K562 (cell line): ENCODE data around the gene CTNNBL1. TPM values are rescaled to one million over a fixed set of nuclear protein-coding genes. Genes with fewer than 3 reads are reported as not detected.

Experiments
- ATAC-seq: fragments of 200-7000 bp; cut with Tn5 transposase; 3 replicates; pipeline ENCODE4 v1.9.1; 2020; ENCODE audit warnings: moderate library complexity
- BruUV-seq: library from RNA; stranded (reverse); fragments of 400-500 nt; replicated peaks from 2 replicates; lab custom pipeline; 2021; lab: Mats Ljungman, UMichigan
- CTCF ChIA-PET: fragments of 300-600 bp; formaldehyde crosslinking; extraction: SDS; loops from one replicate; lab custom pipeline; 2021; ENCODE audit warnings: low intra/inter-chr PET ratio; lab: Yijun Ruan, JAX
- POLR2A ChIA-PET: fragments of 300-600, 350-650 bp; sonication (Branson Sonifier 250); formaldehyde crosslinking; extraction: SDS; loops from one replicate; lab custom pipeline; 2021; ENCODE audit warnings: antibody characterized with exemption, inconsistent platforms; lab: Yijun Ruan, JAX
- DNase-seq, 4 experiments: peaks; one replicate each; pipeline versions ENCODE4 v3.0.0 to v3.0.0-alpha.2; 2011 to 2018; ENCODE audit warnings: low spot score in 3 of 4, mixed read lengths in 3 of 4; ENCODE audit errors: extremely low read depth in 1 of 4
- FAIRE-seq: peaks from 2 replicates; lab custom pipeline; 2011; peaks lifted over from hg19 to GRCh38; lab: Jason Lieb, UNC
- H2AFZ ChIP-seq: 2 replicates; pipeline ENCODE4 v1.6.0; 2011; ENCODE audit warnings: low read depth, low read length, control low read depth, inconsistent platforms
- H3K27ac ChIP-seq: fragments of 200-600 bp; 3 replicates; pipeline ENCODE4 v1.8.0; 2011; ENCODE audit warnings: low read depth, mild to moderate bottlenecking, control low read depth, inconsistent platforms, low read length, moderate library complexity, mixed read lengths; ENCODE audit errors: extremely low read depth
- H3K27me3 ChIP-seq, 2 experiments: fragments of 300-600 bp in 1 of 2; 2 replicates in 1 of 2; 3 replicates in 1 of 2; pipeline versions ENCODE4 v1.6.0 to v1.8.0; 2011; ENCODE audit warnings: inconsistent platforms in 2 of 2, low read length in 2 of 2, mild to moderate bottlenecking in 1 of 2, mixed read lengths in 1 of 2, moderate library complexity in 1 of 2; ENCODE audit not compliant: control insufficient read depth in 2 of 2, insufficient read depth in 2 of 2
- H3K36me3 ChIP-seq: fragments of 300-600 bp; 3 replicates; pipeline ENCODE4 v1.8.0; 2011; ENCODE audit warnings: mild to moderate bottlenecking, low read length, inconsistent platforms; ENCODE audit not compliant: control insufficient read depth, insufficient read depth
- H3K4me1 ChIP-seq, 2 experiments: fragments of 200-600 bp in 1 of 2; replicated peaks in 1 of 2; 2 replicates in 1 of 2; 3 replicates in 1 of 2; pipeline versions ENCODE4 v1.5.1 to v1.8.0; 2011; ENCODE audit warnings: inconsistent platforms in 2 of 2, low read length in 2 of 2, mild to moderate bottlenecking in 1 of 2, mixed read lengths in 1 of 2, moderate library complexity in 1 of 2; ENCODE audit not compliant: control insufficient read depth in 2 of 2, insufficient read depth in 2 of 2
- H3K4me2 ChIP-seq: 2 replicates; pipeline ENCODE4 v1.6.1; 2011; ENCODE audit warnings: low read length, control low read depth, inconsistent platforms, mixed read lengths; ENCODE audit not compliant: insufficient read depth
- H3K4me3 ChIP-seq: fragments of 200-600 bp; sonication (generic), shearing (Covaris generic); 2 replicates; pipeline ENCODE4 v1.5.1; 2016; ENCODE audit warnings: control low read depth, inconsistent platforms
- H3K79me2 ChIP-seq: fragments of 200-600 bp; 3 replicates; pipeline ENCODE4 v1.8.0; 2011; ENCODE audit warnings: low read length, inconsistent platforms; ENCODE audit not compliant: control insufficient read depth, insufficient read depth
- H3K9ac ChIP-seq, 2 experiments: 2 replicates each; pipeline versions ENCODE4 v1.6.0 to v1.6.1; 2011; ENCODE audit warnings: low read depth in 2 of 2, low read length in 2 of 2, control low read depth in 1 of 2, inconsistent platforms in 1 of 2, mild to moderate bottlenecking in 1 of 2, mixed read lengths in 1 of 2; ENCODE audit not compliant: insufficient read depth in 1 of 2
- H3K9me1 ChIP-seq: one replicate; pipeline ENCODE4 v1.6.0; 2011; ENCODE audit warnings: inconsistent platforms, mild to moderate bottlenecking, low read length, moderate library complexity; ENCODE audit not compliant: control insufficient read depth, insufficient read depth
- H3K9me3 ChIP-seq: replicated peaks from 2 replicates; pipeline ENCODE4 v1.5.1; 2011; ENCODE audit warnings: low read depth, low read length, inconsistent platforms; ENCODE audit not compliant: control insufficient read depth, insufficient read depth
- H4K20me1 ChIP-seq: replicated peaks from 2 replicates; pipeline ENCODE4 v1.6.1; 2011; ENCODE audit warnings: low read length, inconsistent platforms, mixed read lengths; ENCODE audit not compliant: control insufficient read depth, insufficient read depth
- FIP1L1 ChIP-seq: fragments of 200-400 bp; formaldehyde crosslinking; IDR thresholded peaks from 2 replicates; pipeline ENCODE4 v1.6.1; 2018; ENCODE audit warnings: mild to moderate bottlenecking, low read depth, low read length; ENCODE audit not compliant: poor library complexity, severe bottlenecking
- GATAD2A ChIP-seq: fragments of 450-650 bp; IDR thresholded peaks from 2 replicates; pipeline ENCODE4 v1.6.1; 2017
- HDAC1 ChIP-seq, 2 experiments: fragments of 450-650 bp; IDR thresholded peaks; 2 replicates each; pipeline ENCODE4 v1.6.1; 2016 to 2017; ENCODE audit warnings: inconsistent platforms in 1 of 2, mild to moderate bottlenecking in 1 of 2, moderate library complexity in 1 of 2
- KDM1A ChIP-seq, 2 experiments: fragments of 450-650 bp; IDR thresholded peaks; 2 replicates each; pipeline ENCODE4 v1.6.1; 2016; ENCODE audit warnings: mild to moderate bottlenecking in 2 of 2
- RBM22 ChIP-seq: fragments of 200-400 bp; formaldehyde crosslinking; IDR thresholded peaks from 2 replicates; pipeline ENCODE4 v1.6.1; 2018; ENCODE audit warnings: low read length, low read depth; ENCODE audit not compliant: poor library complexity, severe bottlenecking
- RBM25 ChIP-seq: fragments of 200-400 bp; formaldehyde crosslinking; IDR thresholded peaks from 2 replicates; pipeline ENCODE4 v1.6.1; 2018; ENCODE audit warnings: low read length, low read depth, moderate library complexity; ENCODE audit not compliant: severe bottlenecking
- ZNF584 ChIP-seq: fragments of 200-800 bp; sonication (Bioruptor generic); IDR thresholded peaks from 2 replicates; pipeline ENCODE4 v1.6.1; 2016; ENCODE audit warnings: low read depth, mild to moderate bottlenecking, missing genetic modification characterization, missing compliant biosample characterization
- WGBS: fragments of 100-300 bp; shearing (Covaris generic); methylation state at CpG from one replicate; pipeline ENCODE4 v1.1.6; 2016; ENCODE audit warnings: low coverage, mixed read lengths; ENCODE audit not compliant: insufficient coverage; ENCODE audit errors: missing lambda C conversion rate; 5-methylcytosine and 5-hydroxymethylcytosine counted together
- in situ Hi-C: fragments of 300-500 bp; cut with MboI; formaldehyde crosslinking; loops from 4 replicates; pipeline ENCODE4 v1.15.0; 2018; ENCODE audit warnings: inconsistent platforms, mixed read lengths
- intact Hi-C: fragments of 100-400 bp; cut with micrococcal nuclease; formaldehyde crosslinking; loops from 2 replicates; pipeline ENCODE4 v1.14.2; 2022
- polyA plus RNA-seq, 8 experiments: library from polyadenylated mRNA; depleted of rRNA in 4 of 8; stranded (reverse) in 5 of 8; unstranded in 3 of 8; fragments of >200 nt; fragmentation: Nextera tagmentation in 2 of 8; fragmentation: Illumina TruSeq in 1 of 8; extraction: Ambion mirVana in 2 of 8; extraction: Trizol in 1 of 8; gene quantifications; 2 replicates each; pipeline versions ENCODE4 v1.2.1 to v1.2.3, GENCODE V29; 2011 to 2014; ENCODE audit warnings: inconsistent platforms in 1 of 8, missing spikeins in 1 of 8
- total RNA-seq, 7 experiments: library from RNA; depleted of rRNA in 6 of 7; stranded (reverse); fragments of >200 nt in 6 of 7; fragmentation: Illumina TruSeq in 2 of 7; extraction: Trizol in 2 of 7; gene quantifications; 2 replicates each; pipeline versions ENCODE4 v1.2.1 to v1.2.3, GENCODE V29; 2011 to 2021; ENCODE audit warnings: low replicate concordance in 1 of 7
- TF ChIP-seq, protein P1 (sequence below), 2 experiments: IDR thresholded peaks; 2 replicates each; pipeline ENCODE4 v1.6.1; 2011; ENCODE audit warnings: borderline replicate concordance in 1 of 2, control low read depth in 1 of 2, low read depth in 1 of 2, low read length in 1 of 2, mild to moderate bottlenecking in 1 of 2, mixed read lengths in 1 of 2, moderate library complexity in 1 of 2; ENCODE audit not compliant: insufficient read depth in 1 of 2, insufficient read length in 1 of 2, poor library complexity in 1 of 2, severe bottlenecking in 1 of 2; ENCODE audit errors: extremely low read depth in 1 of 2
- TF ChIP-seq, protein P2 (sequence below): sonication (generic); formaldehyde crosslinking; IDR thresholded peaks from 2 replicates; pipeline ENCODE4 v1.8.0; 2023; ENCODE audit warnings: missing genetic modification reagents, mild to moderate bottlenecking, borderline replicate concordance
- TF ChIP-seq, protein P3 (sequence below): fragments of 450-650 bp; formaldehyde crosslinking; conservative IDR thresholded peaks from 2 replicates; pipeline ENCODE4 v1.4.0; 2022; ENCODE audit warnings: mild to moderate bottlenecking, missing genetic modification characterization

CTNNBL1 gene
- total and polyA plus RNA-seq, 9 of the 15 experiments (the other 6 are each of a cell fraction or from before 2014, with no cell fraction given) = 32.4 to 85.6 (median 43.6) TPM

DNA sequence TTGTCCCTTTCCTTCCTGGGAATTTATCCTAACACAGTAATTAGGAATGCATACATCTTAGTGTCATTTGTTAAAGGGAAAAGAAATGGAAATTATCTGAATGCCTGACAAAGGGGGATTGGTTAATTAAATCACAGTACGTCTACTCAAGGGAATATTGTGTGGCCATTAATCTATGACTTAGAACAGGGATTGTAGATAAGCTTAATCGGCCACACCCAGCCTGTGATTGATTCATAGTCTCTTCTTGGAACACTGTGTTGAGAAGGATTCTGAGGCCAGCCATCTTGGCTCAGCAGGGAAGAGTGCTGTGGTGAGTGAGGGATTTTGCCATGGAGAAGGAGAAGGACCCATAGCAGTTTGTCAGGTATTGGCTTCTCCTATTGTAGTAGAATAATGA, 50.5 kb downstream of the CTNNBL1 start:
- H3K79me2 ChIP-seq = no peaks in the 10 kb centered on the region
- no peak overlapping the region for H3K4me3 ChIP-seq
- ChIA-PET CTCF (no interaction called here), POLR2A (no interaction called here)
- ATAC-seq (no peak), FAIRE-seq (no peak), DNase-seq (no peak)
- H3K9me3 ChIP-seq = no peaks in the 10 kb centered on the region
- H3K4me2 ChIP-seq = no peak overlapping the region
- no peaks in the 10 kb centered on the region for H4K20me1 ChIP-seq
- no peak overlapping the region for H3K9ac ChIP-seq
- H3K36me3 ChIP-seq = peaks cover 20% of the 10 kb centered on the region; the same call in 2 of the 3 replicates
- no TSS peak for BruUV-seq
- in situ Hi-C loops = no loop called here
- no peaks in the 10 kb centered on the region for H3K4me1 ChIP-seq
- H3K27ac ChIP-seq = no peak overlapping the region
- intact Hi-C loops = no loop called here
- no peaks in the 10 kb centered on the region for H3K27me3 ChIP-seq
- WGBS = 24% methylated on average over 2 of the region's 2 CpGs
- H3K9me1 ChIP-seq = no peaks in the 10 kb centered on the region
- H2AFZ ChIP-seq = no peak overlapping the region
- no peak for TF ChIP-seq FIP1L1
- TF ChIP-seq, protein P1, sequence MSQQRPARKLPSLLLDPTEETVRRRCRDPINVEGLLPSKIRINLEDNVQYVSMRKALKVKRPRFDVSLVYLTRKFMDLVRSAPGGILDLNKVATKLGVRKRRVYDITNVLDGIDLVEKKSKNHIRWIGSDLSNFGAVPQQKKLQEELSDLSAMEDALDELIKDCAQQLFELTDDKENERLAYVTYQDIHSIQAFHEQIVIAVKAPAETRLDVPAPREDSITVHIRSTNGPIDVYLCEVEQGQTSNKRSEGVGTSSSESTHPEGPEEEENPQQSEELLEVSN (IDR thresholded peaks at IDR 0.05; ENCODE audit: borderline replicate concordance in 1 of 2, extremely low read depth in 1 of 2, insufficient read depth in 1 of 2, insufficient read length in 1 of 2, low read depth in 1 of 2, low read length in 1 of 2, poor library complexity in 1 of 2, severe bottlenecking in 1 of 2) = no peak
- 0 out of 4 replicates have a peak, but pooled peaks of 1 of the 2 experiments have one; percentile 22 for TF ChIP-seq HDAC1 (IDR thresholded peaks at IDR 0.05)
- no peak for TF ChIP-seq GATAD2A
- TF ChIP-seq, protein P2, sequence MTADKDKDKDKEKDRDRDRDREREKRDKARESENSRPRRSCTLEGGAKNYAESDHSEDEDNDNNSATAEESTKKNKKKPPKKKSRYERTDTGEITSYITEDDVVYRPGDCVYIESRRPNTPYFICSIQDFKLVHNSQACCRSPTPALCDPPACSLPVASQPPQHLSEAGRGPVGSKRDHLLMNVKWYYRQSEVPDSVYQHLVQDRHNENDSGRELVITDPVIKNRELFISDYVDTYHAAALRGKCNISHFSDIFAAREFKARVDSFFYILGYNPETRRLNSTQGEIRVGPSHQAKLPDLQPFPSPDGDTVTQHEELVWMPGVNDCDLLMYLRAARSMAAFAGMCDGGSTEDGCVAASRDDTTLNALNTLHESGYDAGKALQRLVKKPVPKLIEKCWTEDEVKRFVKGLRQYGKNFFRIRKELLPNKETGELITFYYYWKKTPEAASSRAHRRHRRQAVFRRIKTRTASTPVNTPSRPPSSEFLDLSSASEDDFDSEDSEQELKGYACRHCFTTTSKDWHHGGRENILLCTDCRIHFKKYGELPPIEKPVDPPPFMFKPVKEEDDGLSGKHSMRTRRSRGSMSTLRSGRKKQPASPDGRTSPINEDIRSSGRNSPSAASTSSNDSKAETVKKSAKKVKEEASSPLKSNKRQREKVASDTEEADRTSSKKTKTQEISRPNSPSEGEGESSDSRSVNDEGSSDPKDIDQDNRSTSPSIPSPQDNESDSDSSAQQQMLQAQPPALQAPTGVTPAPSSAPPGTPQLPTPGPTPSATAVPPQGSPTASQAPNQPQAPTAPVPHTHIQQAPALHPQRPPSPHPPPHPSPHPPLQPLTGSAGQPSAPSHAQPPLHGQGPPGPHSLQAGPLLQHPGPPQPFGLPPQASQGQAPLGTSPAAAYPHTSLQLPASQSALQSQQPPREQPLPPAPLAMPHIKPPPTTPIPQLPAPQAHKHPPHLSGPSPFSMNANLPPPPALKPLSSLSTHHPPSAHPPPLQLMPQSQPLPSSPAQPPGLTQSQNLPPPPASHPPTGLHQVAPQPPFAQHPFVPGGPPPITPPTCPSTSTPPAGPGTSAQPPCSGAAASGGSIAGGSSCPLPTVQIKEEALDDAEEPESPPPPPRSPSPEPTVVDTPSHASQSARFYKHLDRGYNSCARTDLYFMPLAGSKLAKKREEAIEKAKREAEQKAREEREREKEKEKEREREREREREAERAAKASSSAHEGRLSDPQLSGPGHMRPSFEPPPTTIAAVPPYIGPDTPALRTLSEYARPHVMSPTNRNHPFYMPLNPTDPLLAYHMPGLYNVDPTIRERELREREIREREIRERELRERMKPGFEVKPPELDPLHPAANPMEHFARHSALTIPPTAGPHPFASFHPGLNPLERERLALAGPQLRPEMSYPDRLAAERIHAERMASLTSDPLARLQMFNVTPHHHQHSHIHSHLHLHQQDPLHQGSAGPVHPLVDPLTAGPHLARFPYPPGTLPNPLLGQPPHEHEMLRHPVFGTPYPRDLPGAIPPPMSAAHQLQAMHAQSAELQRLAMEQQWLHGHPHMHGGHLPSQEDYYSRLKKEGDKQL = no peak
- no peak for TF ChIP-seq ZNF584 (CRISPR knock-in tag)
- TF ChIP-seq RBM22 = no peak
- peak; percentile 4 for TF ChIP-seq RBM25
- TF ChIP-seq KDM1A (IDR thresholded peaks at IDR 0.05) = peak; percentile 81 to 85
- TF ChIP-seq, protein P3, sequence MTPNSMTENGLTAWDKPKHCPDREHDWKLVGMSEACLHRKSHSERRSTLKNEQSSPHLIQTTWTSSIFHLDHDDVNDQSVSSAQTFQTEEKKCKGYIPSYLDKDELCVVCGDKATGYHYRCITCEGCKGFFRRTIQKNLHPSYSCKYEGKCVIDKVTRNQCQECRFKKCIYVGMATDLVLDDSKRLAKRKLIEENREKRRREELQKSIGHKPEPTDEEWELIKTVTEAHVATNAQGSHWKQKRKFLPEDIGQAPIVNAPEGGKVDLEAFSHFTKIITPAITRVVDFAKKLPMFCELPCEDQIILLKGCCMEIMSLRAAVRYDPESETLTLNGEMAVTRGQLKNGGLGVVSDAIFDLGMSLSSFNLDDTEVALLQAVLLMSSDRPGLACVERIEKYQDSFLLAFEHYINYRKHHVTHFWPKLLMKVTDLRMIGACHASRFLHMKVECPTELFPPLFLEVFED (CRISPR knock-in tag) = no peak
